ENCODE measurements around the gene BBS7.

BBS7 gene, protein sequence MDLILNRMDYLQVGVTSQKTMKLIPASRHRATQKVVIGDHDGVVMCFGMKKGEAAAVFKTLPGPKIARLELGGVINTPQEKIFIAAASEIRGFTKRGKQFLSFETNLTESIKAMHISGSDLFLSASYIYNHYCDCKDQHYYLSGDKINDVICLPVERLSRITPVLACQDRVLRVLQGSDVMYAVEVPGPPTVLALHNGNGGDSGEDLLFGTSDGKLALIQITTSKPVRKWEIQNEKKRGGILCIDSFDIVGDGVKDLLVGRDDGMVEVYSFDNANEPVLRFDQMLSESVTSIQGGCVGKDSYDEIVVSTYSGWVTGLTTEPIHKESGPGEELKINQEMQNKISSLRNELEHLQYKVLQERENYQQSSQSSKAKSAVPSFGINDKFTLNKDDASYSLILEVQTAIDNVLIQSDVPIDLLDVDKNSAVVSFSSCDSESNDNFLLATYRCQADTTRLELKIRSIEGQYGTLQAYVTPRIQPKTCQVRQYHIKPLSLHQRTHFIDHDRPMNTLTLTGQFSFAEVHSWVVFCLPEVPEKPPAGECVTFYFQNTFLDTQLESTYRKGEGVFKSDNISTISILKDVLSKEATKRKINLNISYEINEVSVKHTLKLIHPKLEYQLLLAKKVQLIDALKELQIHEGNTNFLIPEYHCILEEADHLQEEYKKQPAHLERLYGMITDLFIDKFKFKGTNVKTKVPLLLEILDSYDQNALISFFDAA

GRCh38 chr4:121869841-121870822 lies at the start of gene BBS7:
Gene BBS7 (minus strand): TSS chr4:121870474. CDS start chr4:121870313, 161 bp downstream.
- peak; percentile 98 for DNase-seq

DNA sequence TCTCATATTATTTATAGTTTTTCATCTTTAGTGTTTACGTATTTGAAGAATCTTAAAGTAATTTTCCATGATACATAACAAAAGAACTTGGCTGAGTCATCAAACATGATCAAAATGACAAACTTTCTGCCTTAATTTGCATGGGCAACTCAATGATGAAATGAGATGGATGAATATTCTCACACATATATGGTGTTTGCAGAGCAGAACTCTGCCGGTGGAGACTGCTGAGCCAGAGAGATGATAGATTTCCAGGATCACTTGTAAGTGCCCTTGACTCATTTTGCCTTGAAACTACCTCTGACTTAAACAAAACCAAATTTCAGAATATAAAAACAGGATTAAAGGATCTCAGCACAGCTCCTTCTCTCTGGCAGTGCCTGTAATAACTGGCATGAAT lies 43.4 kb upstream of the BBS7 start:
- DNase-seq, result no peak

DNA sequence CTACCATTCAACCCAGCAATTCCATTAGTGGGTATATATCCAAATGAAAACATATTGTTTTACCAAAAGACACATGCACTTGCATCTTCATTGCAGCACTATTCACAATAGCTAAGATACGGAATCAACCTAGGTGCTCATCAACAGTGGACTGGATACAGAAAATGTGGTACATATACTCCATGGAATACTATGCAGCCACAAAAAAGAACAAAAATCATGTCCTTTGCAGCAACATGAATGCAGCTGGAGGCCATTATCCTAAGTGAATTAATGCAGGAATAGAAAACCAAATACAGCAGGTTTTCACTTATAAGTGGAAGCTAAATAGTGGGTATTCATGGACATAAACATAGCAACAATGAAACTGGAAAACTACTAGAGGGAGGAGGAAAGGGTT lies 38.1 kb upstream of the BBS7 start:
- no peak for DNase-seq

DNA sequence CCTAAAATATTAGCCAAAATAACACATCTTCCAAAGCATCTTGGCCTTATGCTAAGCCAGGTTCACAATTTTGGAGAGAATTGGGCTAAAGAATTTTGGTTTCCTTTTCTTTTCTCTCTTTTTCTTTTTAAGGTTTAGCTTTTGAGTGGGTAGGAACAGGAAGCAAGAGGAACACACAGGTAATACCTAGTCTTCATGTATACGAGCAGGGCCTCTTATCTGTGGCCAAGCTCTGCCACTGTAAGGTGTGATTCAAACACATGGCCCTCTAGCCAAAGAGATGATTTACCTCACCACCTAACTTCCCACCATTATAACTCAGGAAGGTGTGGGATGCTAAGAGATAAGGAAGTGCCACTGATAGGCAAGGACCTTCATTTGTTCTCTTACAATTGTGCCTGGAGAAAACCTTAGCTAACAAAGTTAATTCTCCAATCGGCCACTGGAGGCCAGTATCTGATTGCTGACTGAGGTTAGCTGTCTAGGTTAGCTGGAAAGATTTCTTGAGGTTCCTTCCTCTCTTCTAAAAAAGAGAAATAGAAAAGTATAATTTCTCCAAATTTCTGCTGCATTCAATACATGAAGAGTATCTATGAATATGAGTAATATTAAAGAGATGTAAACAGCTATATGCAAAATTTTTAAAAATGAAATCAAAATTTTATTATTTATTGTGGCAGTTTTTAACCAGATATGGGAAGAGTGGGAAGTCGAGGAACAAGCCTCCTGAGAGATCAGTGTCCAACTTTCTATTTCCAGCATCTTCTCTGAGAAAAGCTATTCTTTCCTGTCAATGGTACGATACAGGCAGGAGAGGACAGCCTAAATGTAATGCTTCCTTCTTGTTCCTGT lies 30.1 kb upstream of the BBS7 start:
- peak; percentile 72 for DNase-seq

- DNase-seq, result peak; percentile 63
These were observed 27.9 kb upstream of the BBS7 start for GRCh38 chr4:121898150-121898549.

- no peak for DNase-seq
These were observed 17.9 kb upstream of the BBS7 start for GRCh38 chr4:121888134-121888533.

DNA sequence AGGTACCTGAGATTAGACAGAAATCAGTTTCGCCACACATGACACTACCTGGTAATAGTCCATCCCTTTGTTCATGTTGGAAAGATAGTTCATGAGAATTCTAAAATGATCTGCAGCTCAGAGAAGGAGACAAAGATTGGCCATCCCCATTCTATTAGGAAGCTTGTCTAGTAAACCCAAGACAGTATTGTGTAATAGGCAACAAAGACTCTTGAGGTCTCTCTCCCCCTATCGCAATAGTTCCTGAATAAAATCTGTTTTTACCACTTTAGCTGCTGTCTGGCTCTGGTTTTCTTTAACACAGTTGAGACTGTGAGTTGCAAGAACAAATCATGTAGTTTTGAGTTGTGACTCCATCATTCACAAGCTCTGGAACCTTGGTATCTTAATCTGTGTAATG lies 14.8 kb upstream of the BBS7 start:
- no peak for DNase-seq

- DNase-seq, result no peak
These were observed 10.9 kb upstream of the BBS7 start for GRCh38 chr4:121881158-121881557.

GRCh38 chr4:121879135-121879534 lies 8.9 kb upstream of the BBS7 start:
- DNase-seq, result no peak

DNA sequence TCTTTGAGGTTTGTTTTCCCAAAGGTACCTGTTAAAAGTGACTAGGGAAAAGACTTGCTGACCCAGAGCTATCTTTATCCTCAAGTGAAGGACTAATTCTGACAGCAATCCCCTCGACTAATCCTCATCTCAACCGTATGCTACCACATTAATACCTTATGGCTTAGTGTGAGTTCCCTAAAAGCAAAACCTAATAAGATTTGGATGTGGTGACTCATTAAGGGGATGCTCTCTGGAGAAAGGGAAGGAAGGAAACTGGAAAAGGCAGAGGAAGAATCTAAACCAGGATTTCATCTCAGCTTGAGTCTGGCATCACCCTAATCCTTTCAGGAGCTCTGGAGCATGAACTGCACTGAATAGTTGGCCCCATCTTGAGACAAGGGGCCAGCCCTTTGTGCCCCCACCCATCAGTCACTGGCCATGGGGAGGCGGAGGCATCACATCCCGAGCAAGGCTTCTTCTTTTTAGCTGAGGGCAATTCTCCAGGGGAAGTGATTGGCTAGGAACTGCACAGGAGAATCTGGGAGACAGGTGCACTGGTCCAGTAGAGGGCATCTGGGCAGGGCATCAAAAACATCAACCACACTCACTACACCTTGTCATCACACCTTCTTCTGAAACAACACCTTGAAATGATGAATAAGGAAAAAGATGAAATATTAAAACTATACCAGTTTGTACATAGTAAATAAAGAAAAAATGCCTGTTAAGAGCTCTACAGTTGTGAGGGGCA lies 6.9 kb upstream of the BBS7 start:
- no peak for DNase-seq

GRCh38 chr4:121876070-121876469 lies 5.8 kb upstream of the BBS7 start:
- DNase-seq, result no peak

GRCh38 chr4:121875652-121876051 lies 5.4 kb upstream of the BBS7 start:
- no peak for DNase-seq

DNA sequence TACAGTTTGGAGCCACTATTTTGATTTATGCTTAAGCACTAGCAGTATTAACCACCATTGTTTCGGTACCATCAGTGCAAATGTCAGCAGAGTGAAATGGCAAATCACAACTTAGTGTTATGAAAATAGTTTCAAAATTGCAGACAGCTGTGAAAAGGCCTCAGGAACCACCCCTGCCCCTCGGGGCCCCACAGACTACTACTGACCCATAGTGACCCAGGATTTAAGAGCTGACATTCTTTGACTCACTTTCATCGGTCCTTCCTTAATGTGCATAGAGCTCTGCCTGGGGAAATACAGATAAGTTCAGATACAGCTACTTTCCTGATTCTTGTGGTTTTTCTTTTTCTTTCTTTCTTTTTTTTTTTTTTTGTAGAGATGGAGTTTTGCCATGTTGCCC lies 3.3 kb upstream of the BBS7 start:
- no peak for DNase-seq

GRCh38 chr4:121863799-121864198 lies 6.5 kb downstream of the BBS7 start:
- no peak for DNase-seq

GRCh38 chr4:121861426-121861825 lies 8.8 kb downstream of the BBS7 start:
- DNase-seq, result no peak

DNA sequence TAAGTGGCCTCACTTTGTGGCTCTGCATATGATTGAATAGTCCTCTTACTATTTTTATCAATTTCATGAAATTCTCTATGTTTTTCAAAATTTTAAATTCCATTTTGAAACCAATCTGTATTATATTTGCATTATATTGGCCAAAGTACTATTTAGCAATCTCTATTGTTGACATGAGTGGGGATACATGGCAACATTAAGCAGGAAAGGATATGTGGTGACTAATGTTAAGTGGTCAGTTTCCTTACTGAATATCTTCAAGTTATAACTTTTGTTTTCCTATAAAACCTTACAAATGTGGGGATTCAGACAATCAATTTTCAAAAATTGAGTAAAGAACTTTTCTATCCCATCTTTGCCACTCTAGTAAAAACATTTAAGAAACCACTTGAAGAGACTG lies 10.2 kb downstream of the BBS7 start:
- no peak for DNase-seq

GRCh38 chr4:121851354-121851753 lies 18.9 kb downstream of the BBS7 start:
- DNase-seq, result no peak

GRCh38 chr4:121846662-121847061 lies 23.6 kb downstream of the BBS7 start:
- no peak for DNase-seq

GRCh38 chr4:121842862-121843261 lies 27.4 kb downstream of the BBS7 start:
- DNase-seq, result no peak

DNA sequence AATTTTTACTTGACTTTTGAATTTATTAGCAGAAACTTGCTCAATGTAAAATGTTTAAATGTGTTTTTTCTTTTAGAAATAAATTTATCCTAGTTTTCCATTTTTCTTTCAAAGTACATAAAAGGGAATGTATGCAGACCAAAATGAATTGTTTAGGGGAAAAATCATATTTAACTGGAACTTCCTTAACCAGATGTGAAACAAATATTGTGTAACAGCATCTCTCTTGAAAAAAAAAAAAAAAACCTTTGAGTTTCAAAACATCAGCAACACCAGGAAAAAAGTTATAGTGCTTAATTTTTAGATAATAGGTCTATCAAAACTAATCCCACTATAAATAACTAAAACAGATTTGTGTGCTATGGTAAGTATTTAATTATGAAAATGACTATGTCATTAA lies 32.1 kb downstream of the BBS7 start:
- DNase-seq, result no peak

- no peak for DNase-seq
These were observed 40.8 kb downstream of the BBS7 start for GRCh38 chr4:121829511-121829910.

GRCh38 chr4:121827853-121828252 lies 42.4 kb downstream of the BBS7 start:
- DNase-seq, result no peak

Measured in activated effector memory CD4-positive, alpha-beta T cell treated with anti-CD3 and anti-CD28 coated beads, Interleukin-2, amount 50 U/mL, for 16 hours (primary cell).